Mesendoderm (in vitro differentiated cells): ENCODE measurements around the gene PPT1.
A peak's percentile ranks its signal among the peaks of the same experiment; 100 is the strongest.

Experiments
- DNase-seq: peaks from one replicate; pipeline ENCODE4 v3.0.0; 2013
- H2AK5ac ChIP-seq: 2 replicates; pipeline ENCODE4 v1.6.1; 2013; ENCODE audit warnings: low read length, inconsistent platforms
- H2BK120ac ChIP-seq: 2 replicates; pipeline ENCODE4 v1.6.1; 2013; ENCODE audit warnings: low read depth, mild to moderate bottlenecking, low read length, moderate library complexity, mixed read lengths
- H2BK15ac ChIP-seq: replicated peaks from 2 replicates; pipeline ENCODE4 v1.6.1; 2013; ENCODE audit warnings: low read depth, mild to moderate bottlenecking, moderate library complexity
- H2BK5ac ChIP-seq: 2 replicates; pipeline ENCODE4 v1.6.1; 2013; ENCODE audit warnings: low read length, inconsistent platforms
- H3K18ac ChIP-seq: 2 replicates; pipeline ENCODE4 v1.6.1; 2013; ENCODE audit warnings: mild to moderate bottlenecking, low read length, mixed read lengths
- H3K23ac ChIP-seq: one replicate; pipeline ENCODE4 v1.6.1; 2013; ENCODE audit warnings: low read length
- H3K27ac ChIP-seq: 2 replicates; pipeline ENCODE4 v1.5.1; 2013; ENCODE audit warnings: low read depth, mild to moderate bottlenecking, inconsistent platforms, low read length, moderate library complexity
- H3K27me3 ChIP-seq: 2 replicates; pipeline ENCODE4 v1.6.1; 2013; ENCODE audit warnings: low read length, control low read depth, mild to moderate bottlenecking, inconsistent platforms; ENCODE audit not compliant: insufficient read depth, poor library complexity
- H3K36me3 ChIP-seq: 2 replicates; pipeline ENCODE4 v1.6.1; 2013; ENCODE audit warnings: low read length, inconsistent platforms; ENCODE audit not compliant: control insufficient read depth, insufficient read depth
- H3K4ac ChIP-seq: one replicate; pipeline ENCODE4 v1.6.1; 2013; ENCODE audit warnings: low read depth, mild to moderate bottlenecking, low read length, moderate library complexity
- H3K4me1 ChIP-seq: 2 replicates; pipeline ENCODE4 v1.6.1; 2013; ENCODE audit warnings: low read depth, low read length, inconsistent platforms; ENCODE audit not compliant: control insufficient read depth
- H3K4me2 ChIP-seq: 2 replicates; pipeline ENCODE4 v1.6.1; 2013; ENCODE audit warnings: low read length
- H3K4me3 ChIP-seq: 2 replicates; pipeline ENCODE4 v1.5.1; 2013; ENCODE audit warnings: mild to moderate bottlenecking, low read length
- H3K56ac ChIP-seq: one replicate; pipeline ENCODE4 v1.6.1; 2013; ENCODE audit warnings: low read length
- H3K79me1 ChIP-seq: 2 replicates; pipeline ENCODE4 v1.6.1; 2013; ENCODE audit warnings: low read length, inconsistent platforms
- H3K79me2 ChIP-seq: 2 replicates; pipeline ENCODE4 v1.6.1; 2013; ENCODE audit warnings: mild to moderate bottlenecking, low read length; ENCODE audit not compliant: control insufficient read depth, insufficient read depth
- H3K9ac ChIP-seq: 2 replicates; pipeline ENCODE4 v1.6.1; 2013; ENCODE audit warnings: low read length, inconsistent platforms
- H4K5ac ChIP-seq: one replicate; pipeline ENCODE4 v1.6.1; 2013; ENCODE audit warnings: low read length
- H4K8ac ChIP-seq: one replicate; pipeline ENCODE4 v1.6.1; 2013; ENCODE audit warnings: low read depth, mild to moderate bottlenecking, control low read depth, low read length, moderate library complexity
- WGBS: extraction: QIAGEN DNeasy Blood & Tissue Kit; methylation state at CpG from one replicate; pipeline ENCODE4 v1.1.7; 2013; ENCODE audit warnings: low lambda C conversion rate, missing lambda C conversion rate; ENCODE audit not compliant: insufficient coverage; ENCODE audit errors: extremely low coverage; 5-methylcytosine and 5-hydroxymethylcytosine counted together

The PPT1 gene

GRCh38 chr1:40095806-40096205 is 1.2 kb downstream of the PPT1 start:
- H3K4ac ChIP-seq: no peak overlapping the region
- H2BK120ac ChIP-seq: no peak overlapping the region
- no peak overlapping the region for H3K4me2 ChIP-seq
- peak overlapping the region; percentile 25 for H3K56ac ChIP-seq
- H3K4me1 ChIP-seq: no peaks in the 10 kb centered on the region
- no peak overlapping the region for H2AK5ac ChIP-seq
- H3K79me2 ChIP-seq: peaks cover 9% of the 10 kb centered on the region
- H3K18ac ChIP-seq: no peak overlapping the region
- no peak overlapping the region for H2BK15ac ChIP-seq
- no CpG with 5 or more reads among the region's 3 CpGs for WGBS
- DNase-seq: no peak
- H3K36me3 ChIP-seq: peaks cover 2% of the 10 kb centered on the region
- no peak overlapping the region for H2BK5ac ChIP-seq
- H3K27me3 ChIP-seq: peaks cover 2% of the 10 kb centered on the region
- no peak overlapping the region for H4K8ac ChIP-seq
- no peak overlapping the region for H3K4me3 ChIP-seq
- H4K5ac ChIP-seq: no peak overlapping the region
- no peak overlapping the region for H3K23ac ChIP-seq
- no peak overlapping the region for H3K9ac ChIP-seq
- no peak overlapping the region for H3K27ac ChIP-seq
- peaks cover 18% of the 10 kb centered on the region for H3K79me1 ChIP-seq

- WGBS: no CpG with 5 or more reads among the region's 4 CpGs
- Histone ChIP-seq H3K79me1 (peaks cover 18% of the 10 kb centered on the region), H4K5ac (no peak overlapping the region), H3K4me1 (no peaks in the 10 kb centered on the region), H2BK120ac (no peak overlapping the region), H3K18ac (no peak overlapping the region), H3K27me3 (peaks cover 2% of the 10 kb centered on the region), H3K4me3 (no peak overlapping the region), H3K27ac (no peak overlapping the region), H3K9ac (no peak overlapping the region), H3K4me2 (no peak overlapping the region), H3K4ac (no peak overlapping the region), H4K8ac (no peak overlapping the region), H3K79me2 (peaks cover 9% of the 10 kb centered on the region), H2BK5ac (no peak overlapping the region), H2AK5ac (no peak overlapping the region), H2BK15ac (no peak overlapping the region), H3K23ac (no peak overlapping the region), H3K56ac (no peak overlapping the region), H3K36me3 (peaks cover 2% of the 10 kb centered on the region)
- DNase-seq: no peak
Observed at GRCh38 chr1:40094466-40095110, 2.5 kb downstream of the PPT1 start.

- H3K23ac ChIP-seq: no peak overlapping the region
- no peak overlapping the region for H3K18ac ChIP-seq
- H3K79me1 ChIP-seq: peaks cover 18% of the 10 kb centered on the region
- no peak for DNase-seq
- H4K8ac ChIP-seq: no peak overlapping the region
- no peak overlapping the region for H3K9ac ChIP-seq
- peaks cover 2% of the 10 kb centered on the region for H3K36me3 ChIP-seq
- no peak overlapping the region for H2BK120ac ChIP-seq
- peaks cover 2% of the 10 kb centered on the region for H3K27me3 ChIP-seq
- H3K79me2 ChIP-seq: peaks cover 9% of the 10 kb centered on the region
- H3K27ac ChIP-seq: no peak overlapping the region
- H3K4me2 ChIP-seq: no peak overlapping the region
- no peak overlapping the region for H4K5ac ChIP-seq
- no peak overlapping the region for H3K4me3 ChIP-seq
- no peak overlapping the region for H3K56ac ChIP-seq
- no peak overlapping the region for H2AK5ac ChIP-seq
- H3K4me1 ChIP-seq: no peaks in the 10 kb centered on the region
- no peak overlapping the region for H3K4ac ChIP-seq
- no peak overlapping the region for H2BK15ac ChIP-seq
- no peak overlapping the region for H2BK5ac ChIP-seq
- WGBS: no CpG with 5 or more reads among the region's 6 CpGs
Observed at GRCh38 chr1:40092706-40093639, 4.1 kb downstream of the PPT1 start.

- no peak overlapping the region for H2AK5ac ChIP-seq
- no peak overlapping the region for H2BK120ac ChIP-seq
- no peak overlapping the region for H4K8ac ChIP-seq
- no peak overlapping the region for H3K4ac ChIP-seq
- no CpG with 5 or more reads among the region's 2 CpGs for WGBS
- H3K4me1 ChIP-seq: no peaks in the 10 kb centered on the region
- H2BK15ac ChIP-seq: no peak overlapping the region
- peaks cover 9% of the 10 kb centered on the region for H3K79me2 ChIP-seq
- DNase-seq: no peak
- H3K18ac ChIP-seq: no peak overlapping the region
- peaks cover 2% of the 10 kb centered on the region for H3K36me3 ChIP-seq
- H3K79me1 ChIP-seq: peaks cover 18% of the 10 kb centered on the region
- H4K5ac ChIP-seq: no peak overlapping the region
- peaks cover 2% of the 10 kb centered on the region for H3K27me3 ChIP-seq
- H2BK5ac ChIP-seq: no peak overlapping the region
- no peak overlapping the region for H3K56ac ChIP-seq
- no peak overlapping the region for H3K4me3 ChIP-seq
- no peak overlapping the region for H3K9ac ChIP-seq
- no peak overlapping the region for H3K23ac ChIP-seq
- no peak overlapping the region for H3K27ac ChIP-seq
- no peak overlapping the region for H3K4me2 ChIP-seq
Observed at GRCh38 chr1:40092241-40092640, 4.8 kb downstream of the PPT1 start.

- H3K27me3 ChIP-seq: peaks cover 2% of the 10 kb centered on the region
- H3K4me2 ChIP-seq: no peak overlapping the region
- no peak overlapping the region for H4K8ac ChIP-seq
- H3K18ac ChIP-seq: no peak overlapping the region
- no peak for DNase-seq
- H3K36me3 ChIP-seq: peaks cover 2% of the 10 kb centered on the region
- H3K4me3 ChIP-seq: no peak overlapping the region
- H3K9ac ChIP-seq: no peak overlapping the region
- peaks cover 7% of the 10 kb centered on the region for H3K79me2 ChIP-seq
- H2BK15ac ChIP-seq: no peak overlapping the region
- H3K79me1 ChIP-seq: peaks cover 13% of the 10 kb centered on the region
- H2AK5ac ChIP-seq: no peak overlapping the region
- H3K27ac ChIP-seq: no peak overlapping the region
- H2BK120ac ChIP-seq: no peak overlapping the region
- H3K56ac ChIP-seq: no peak overlapping the region
- no peak overlapping the region for H2BK5ac ChIP-seq
- no peak overlapping the region for H3K4ac ChIP-seq
- no peak overlapping the region for H4K5ac ChIP-seq
- WGBS: no CpG with 5 or more reads among the region's 5 CpGs
- no peaks in the 10 kb centered on the region for H3K4me1 ChIP-seq
- H3K23ac ChIP-seq: no peak overlapping the region
Observed at GRCh38 chr1:40090652-40091355, 6.2 kb downstream of the PPT1 start.
